Panc1 (cell line): ENCODE data around the gene GDI1. TPM values are rescaled to one million over a fixed set of nuclear protein-coding genes. Genes with fewer than 3 reads are reported as not detected.

Source experiments
- ATAC-seq: fragments of 200-7000 bp; cut with Tn5 transposase; 2 replicates; pipeline ENCODE4 v1.9.1; 2020; ENCODE audit warnings: mild to moderate bottlenecking, moderate library complexity
- BruUV-seq: library from RNA; stranded (reverse); fragments of 400-500 nt; replicated peaks from 2 replicates; lab custom pipeline; 2021; lab: Mats Ljungman, UMichigan
- CTCF ChIA-PET: fragments of 300-600 bp; sonication (Branson Sonifier 250); formaldehyde crosslinking; loops from one replicate; lab custom pipeline; 2022; ENCODE audit warnings: antibody characterized with exemption; lab: Charles Lee
- POLR2A ChIA-PET: fragments of 300-600 bp; sonication (Branson Sonifier 250); formaldehyde crosslinking; loops from one replicate; lab custom pipeline; 2022; ENCODE audit warnings: antibody characterized with exemption; lab: Charles Lee
- DNase-seq: peaks from one replicate; pipeline ENCODE4 v3.0.0-alpha.2; 2010; ENCODE audit warnings: low read depth, low spot score
- H3K27ac ChIP-seq: 2 replicates; pipeline ENCODE4 v1.5.1; 2011; ENCODE audit warnings: mild to moderate bottlenecking, low read length, inconsistent platforms
- H3K27me3 ChIP-seq: fragments of 200-500 bp; sonication (Bioruptor generic); 2 replicates; pipeline ENCODE4 v1.6.0; 2014; ENCODE audit warnings: low read length, inconsistent platforms; ENCODE audit not compliant: control insufficient read depth, insufficient read depth
- H3K36me3 ChIP-seq: fragments of 200-500 bp; sonication (Bioruptor generic); 2 replicates; pipeline ENCODE4 v1.5.1; 2014; ENCODE audit warnings: inconsistent platforms, mild to moderate bottlenecking, low read length, moderate library complexity; ENCODE audit not compliant: control insufficient read depth, insufficient read depth
- H3K4me1 ChIP-seq: 2 replicates; pipeline ENCODE4 v1.5.1; 2011; ENCODE audit warnings: inconsistent platforms, mild to moderate bottlenecking, low read length, moderate library complexity; ENCODE audit not compliant: control insufficient read depth, insufficient read depth
- H3K4me3 ChIP-seq, 2 experiments: 2 replicates each; pipeline ENCODE4 v1.5.1; 2011 to 2012; ENCODE audit warnings: low read depth in 2 of 2, low read length in 2 of 2, mild to moderate bottlenecking in 2 of 2, inconsistent platforms in 1 of 2, moderate library complexity in 1 of 2
- H3K9me3 ChIP-seq: fragments of 200-500 bp; sonication (Bioruptor generic); 2 replicates; pipeline ENCODE4 v1.5.1; 2014; ENCODE audit warnings: low read depth, mild to moderate bottlenecking, inconsistent platforms, low read length, moderate library complexity; ENCODE audit not compliant: control insufficient read depth, insufficient read depth
- POLR2AphosphoS5 ChIP-seq: IDR thresholded peaks from 2 replicates; pipeline ENCODE4 v1.6.1; 2012; ENCODE audit warnings: mild to moderate bottlenecking, low read depth, low read length, moderate library complexity
- SIN3A ChIP-seq: IDR thresholded peaks from 2 replicates; pipeline ENCODE4 v1.6.1; 2012; ENCODE audit warnings: low read depth, mild to moderate bottlenecking, low read length, moderate library complexity, borderline replicate concordance; ENCODE audit not compliant: insufficient read depth
- TCF7L2 ChIP-seq: IDR thresholded peaks from 2 replicates; pipeline ENCODE4 v1.6.1; 2011; ENCODE audit warnings: mild to moderate bottlenecking, low read depth, low read length, inconsistent platforms
- in situ Hi-C: cut with HindIII; loops from 2 replicates; pipeline ENCODE4 v1.10.0; 2016; ENCODE audit warnings: low sequenced_read_pairs, low pct_unique_long_range_greater_than_20kb
- intact Hi-C: fragments of 100-400 bp; cut with micrococcal nuclease; formaldehyde crosslinking; loops from one replicate; pipeline ENCODE4 v1.10.0; 2022; ENCODE audit not compliant: unreplicated experiment
- total RNA-seq: library from RNA; stranded (reverse); gene quantifications from one replicate; pipeline ENCODE4 v1.2.1, GENCODE V29; 2021; ENCODE audit not compliant: unreplicated experiment
- TF ChIP-seq, protein P1 (sequence below), 2 experiments: IDR thresholded peaks; 2 replicates each; pipeline ENCODE4 v1.6.1; 2011 to 2012; ENCODE audit warnings: low read depth in 2 of 2, control low read depth in 1 of 2, low read length in 1 of 2, mild to moderate bottlenecking in 1 of 2, moderate library complexity in 1 of 2; ENCODE audit not compliant: insufficient read depth in 1 of 2
- TF ChIP-seq, protein P2 (sequence below): fragments of 450-650 bp; IDR thresholded peaks from 2 replicates; pipeline ENCODE4 v1.5.1; 2017; ENCODE audit warnings: mild to moderate bottlenecking

GDI1 gene
- total RNA-seq, 1 experiment from 2014 or later = 317 TPM

DNA sequence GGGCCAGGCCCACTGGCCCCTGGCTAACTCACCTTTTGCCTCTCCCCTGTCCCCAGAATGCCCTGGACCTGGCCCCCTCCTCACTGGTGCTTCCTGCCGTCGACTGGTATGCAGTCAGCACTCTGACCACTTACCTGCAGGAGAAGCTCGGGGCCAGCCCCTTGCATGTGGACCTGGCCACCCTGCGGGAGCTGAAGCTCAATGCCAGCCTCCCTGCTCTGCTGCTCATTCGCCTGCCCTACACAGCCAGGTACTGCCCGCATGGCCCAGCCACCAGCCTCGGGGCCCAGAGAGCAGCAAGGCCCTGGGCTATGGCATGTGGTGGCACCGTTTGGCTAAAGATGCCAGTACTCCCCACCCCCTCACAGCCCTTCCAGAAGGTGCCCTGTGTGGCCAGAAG, 4.7 kb upstream of the GDI1 start:
- H3K36me3 ChIP-seq = peaks cover 6% of the 10 kb centered on the region
- BruUV-seq = no TSS peak
- ChIA-PET POLR2A (no interaction called here), CTCF (no interaction called here)
- in situ Hi-C loops = no loop called here
- H3K9me3 ChIP-seq = no peaks in the 10 kb centered on the region
- no peak overlapping the region for H3K4me3 ChIP-seq
- intact Hi-C loops = no loop called here
- peaks cover 25% of the 10 kb centered on the region for H3K4me1 ChIP-seq
- no peaks in the 10 kb centered on the region for H3K27me3 ChIP-seq
- TF ChIP-seq SIN3A (no peak), TCF7L2 (no peak), POLR2AphosphoS5 (no peak)
- TF ChIP-seq, protein P1, sequence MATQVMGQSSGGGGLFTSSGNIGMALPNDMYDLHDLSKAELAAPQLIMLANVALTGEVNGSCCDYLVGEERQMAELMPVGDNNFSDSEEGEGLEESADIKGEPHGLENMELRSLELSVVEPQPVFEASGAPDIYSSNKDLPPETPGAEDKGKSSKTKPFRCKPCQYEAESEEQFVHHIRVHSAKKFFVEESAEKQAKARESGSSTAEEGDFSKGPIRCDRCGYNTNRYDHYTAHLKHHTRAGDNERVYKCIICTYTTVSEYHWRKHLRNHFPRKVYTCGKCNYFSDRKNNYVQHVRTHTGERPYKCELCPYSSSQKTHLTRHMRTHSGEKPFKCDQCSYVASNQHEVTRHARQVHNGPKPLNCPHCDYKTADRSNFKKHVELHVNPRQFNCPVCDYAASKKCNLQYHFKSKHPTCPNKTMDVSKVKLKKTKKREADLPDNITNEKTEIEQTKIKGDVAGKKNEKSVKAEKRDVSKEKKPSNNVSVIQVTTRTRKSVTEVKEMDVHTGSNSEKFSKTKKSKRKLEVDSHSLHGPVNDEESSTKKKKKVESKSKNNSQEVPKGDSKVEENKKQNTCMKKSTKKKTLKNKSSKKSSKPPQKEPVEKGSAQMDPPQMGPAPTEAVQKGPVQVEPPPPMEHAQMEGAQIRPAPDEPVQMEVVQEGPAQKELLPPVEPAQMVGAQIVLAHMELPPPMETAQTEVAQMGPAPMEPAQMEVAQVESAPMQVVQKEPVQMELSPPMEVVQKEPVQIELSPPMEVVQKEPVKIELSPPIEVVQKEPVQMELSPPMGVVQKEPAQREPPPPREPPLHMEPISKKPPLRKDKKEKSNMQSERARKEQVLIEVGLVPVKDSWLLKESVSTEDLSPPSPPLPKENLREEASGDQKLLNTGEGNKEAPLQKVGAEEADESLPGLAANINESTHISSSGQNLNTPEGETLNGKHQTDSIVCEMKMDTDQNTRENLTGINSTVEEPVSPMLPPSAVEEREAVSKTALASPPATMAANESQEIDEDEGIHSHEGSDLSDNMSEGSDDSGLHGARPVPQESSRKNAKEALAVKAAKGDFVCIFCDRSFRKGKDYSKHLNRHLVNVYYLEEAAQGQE (IDR thresholded peaks at IDR 0.05; ENCODE audit: insufficient read depth in 1 of 2, low read depth in 2 of 2, low read length in 1 of 2) = no peak
- TF ChIP-seq, protein P2, sequence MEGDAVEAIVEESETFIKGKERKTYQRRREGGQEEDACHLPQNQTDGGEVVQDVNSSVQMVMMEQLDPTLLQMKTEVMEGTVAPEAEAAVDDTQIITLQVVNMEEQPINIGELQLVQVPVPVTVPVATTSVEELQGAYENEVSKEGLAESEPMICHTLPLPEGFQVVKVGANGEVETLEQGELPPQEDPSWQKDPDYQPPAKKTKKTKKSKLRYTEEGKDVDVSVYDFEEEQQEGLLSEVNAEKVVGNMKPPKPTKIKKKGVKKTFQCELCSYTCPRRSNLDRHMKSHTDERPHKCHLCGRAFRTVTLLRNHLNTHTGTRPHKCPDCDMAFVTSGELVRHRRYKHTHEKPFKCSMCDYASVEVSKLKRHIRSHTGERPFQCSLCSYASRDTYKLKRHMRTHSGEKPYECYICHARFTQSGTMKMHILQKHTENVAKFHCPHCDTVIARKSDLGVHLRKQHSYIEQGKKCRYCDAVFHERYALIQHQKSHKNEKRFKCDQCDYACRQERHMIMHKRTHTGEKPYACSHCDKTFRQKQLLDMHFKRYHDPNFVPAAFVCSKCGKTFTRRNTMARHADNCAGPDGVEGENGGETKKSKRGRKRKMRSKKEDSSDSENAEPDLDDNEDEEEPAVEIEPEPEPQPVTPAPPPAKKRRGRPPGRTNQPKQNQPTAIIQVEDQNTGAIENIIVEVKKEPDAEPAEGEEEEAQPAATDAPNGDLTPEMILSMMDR = no peak
- DNase-seq = no peak
- H3K27ac ChIP-seq = no peak overlapping the region
- ATAC-seq = no peak

DNA sequence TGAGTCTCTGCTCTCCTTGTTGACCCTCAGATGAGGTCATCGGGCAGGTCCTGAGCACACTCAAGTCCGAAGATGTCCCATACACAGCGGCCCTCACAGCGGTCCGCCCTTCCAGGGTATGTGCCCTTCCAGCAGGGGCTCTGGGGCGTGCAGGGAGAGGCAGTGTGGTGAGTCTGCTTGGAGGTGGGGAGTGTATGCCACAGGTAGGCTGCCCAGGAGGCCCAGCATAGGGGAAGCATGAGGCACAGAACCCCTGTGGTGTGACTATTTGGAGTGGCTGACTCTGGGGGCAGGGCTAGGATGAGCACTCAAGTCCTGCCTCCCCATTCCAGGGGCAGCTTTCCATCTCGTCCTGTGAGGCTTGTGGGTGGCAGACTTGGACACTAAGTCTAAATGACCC, 3.3 kb upstream of the GDI1 start:
- peaks cover 6% of the 10 kb centered on the region for H3K36me3 ChIP-seq
- no peak for ATAC-seq
- no peak for DNase-seq
- ChIA-PET POLR2A (no interaction called here), CTCF (no interaction called here)
- no peak overlapping the region for H3K27ac ChIP-seq
- peaks cover 26% of the 10 kb centered on the region for H3K4me1 ChIP-seq
- in situ Hi-C loops (no loop called here), intact Hi-C loops (no loop called here)
- TF ChIP-seq SIN3A (no peak), TCF7L2 (no peak), POLR2AphosphoS5 (no peak)
- TF ChIP-seq, protein P1 (IDR thresholded peaks at IDR 0.05; ENCODE audit: insufficient read depth in 1 of 2, low read depth in 2 of 2, low read length in 1 of 2) = no peak
- no TSS peak for BruUV-seq
- H3K27me3 ChIP-seq = no peaks in the 10 kb centered on the region
- H3K9me3 ChIP-seq = no peaks in the 10 kb centered on the region
- H3K4me3 ChIP-seq = no peak overlapping the region
